ENCODE measurements around the gene C1orf116.

DNA sequence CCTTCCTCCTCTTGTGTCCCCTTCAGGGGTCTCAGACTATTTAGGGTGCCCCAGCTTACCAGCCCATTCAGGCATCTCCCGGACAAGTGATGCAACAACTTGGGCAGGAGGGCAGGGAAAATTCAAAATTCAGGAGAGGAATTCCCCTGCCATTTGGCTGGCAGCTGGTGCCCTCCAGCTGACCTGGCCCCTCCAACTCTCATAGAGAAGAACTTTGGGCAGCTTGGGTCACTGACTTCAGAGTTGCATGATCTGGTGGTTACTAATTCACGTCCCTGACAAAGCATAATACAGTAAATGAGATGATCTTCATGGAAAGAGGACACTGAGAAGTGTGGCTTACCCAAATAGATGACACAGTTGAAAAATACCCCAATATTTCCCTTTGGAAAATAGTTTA, 62.1 kb downstream of the C1orf116 start, which contains the start of gene FCAMR:
- TF ChIP-seq, protein P1, sequence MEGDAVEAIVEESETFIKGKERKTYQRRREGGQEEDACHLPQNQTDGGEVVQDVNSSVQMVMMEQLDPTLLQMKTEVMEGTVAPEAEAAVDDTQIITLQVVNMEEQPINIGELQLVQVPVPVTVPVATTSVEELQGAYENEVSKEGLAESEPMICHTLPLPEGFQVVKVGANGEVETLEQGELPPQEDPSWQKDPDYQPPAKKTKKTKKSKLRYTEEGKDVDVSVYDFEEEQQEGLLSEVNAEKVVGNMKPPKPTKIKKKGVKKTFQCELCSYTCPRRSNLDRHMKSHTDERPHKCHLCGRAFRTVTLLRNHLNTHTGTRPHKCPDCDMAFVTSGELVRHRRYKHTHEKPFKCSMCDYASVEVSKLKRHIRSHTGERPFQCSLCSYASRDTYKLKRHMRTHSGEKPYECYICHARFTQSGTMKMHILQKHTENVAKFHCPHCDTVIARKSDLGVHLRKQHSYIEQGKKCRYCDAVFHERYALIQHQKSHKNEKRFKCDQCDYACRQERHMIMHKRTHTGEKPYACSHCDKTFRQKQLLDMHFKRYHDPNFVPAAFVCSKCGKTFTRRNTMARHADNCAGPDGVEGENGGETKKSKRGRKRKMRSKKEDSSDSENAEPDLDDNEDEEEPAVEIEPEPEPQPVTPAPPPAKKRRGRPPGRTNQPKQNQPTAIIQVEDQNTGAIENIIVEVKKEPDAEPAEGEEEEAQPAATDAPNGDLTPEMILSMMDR (conservative IDR thresholded peaks at IDR 0.05; ENCODE audit: low read depth, low read length): no peak
- TF ChIP-seq EZH2 (IDR thresholded peaks at IDR 0.05; ENCODE audit: borderline replicate concordance, low read depth, low read length, poor library complexity, severe bottlenecking): no peak

All from A673 (cell line).